Uterus (tissue), 4 donors: ENCODE measurements around the gene PALD1. TPM values are rescaled to one million over a fixed set of nuclear protein-coding genes. Genes with fewer than 3 reads are reported as not detected.
"Not testable (repeated sequence)": the region's sequence is repeated elsewhere in the genome, so short reads cannot be mapped to it uniquely, and the experiment has no call there.

Experiments
- DNase-seq, 2 donors: peaks; one replicate each; pipeline ENCODE4 v3.0.0-alpha.2; 2019 to 2020
- H3K27ac ChIP-seq, 2 donors: fragments of 200-600 bp; sonication (generic); 1 replicate in 1 of 2; 2 replicates in 1 of 2; pipeline ENCODE4 v1.5.1; 2016 to 2018
- H3K27me3 ChIP-seq, 2 donors: fragments of 200-600 bp; sonication (generic); one replicate each; pipeline ENCODE4 v1.5.1; 2018 to 2019; ENCODE audit warnings: control low read depth in 1 of 2
- H3K36me3 ChIP-seq, 2 donors: fragments of 200-600 bp; sonication (generic); one replicate each; pipeline ENCODE4 v1.5.1; 2019; ENCODE audit warnings: control low read depth in 1 of 2
- H3K4me1 ChIP-seq, 2 donors: fragments of 200-600 bp; sonication (generic); one replicate each; pipeline ENCODE4 v1.5.1; 2018 to 2019; ENCODE audit warnings: control low read depth in 1 of 2
- H3K4me3 ChIP-seq, 2 donors: fragments of 200-600 bp; sonication (generic); 1 replicate in 1 of 2; 2 replicates in 1 of 2; pipeline ENCODE4 v1.5.1; 2018 to 2019; ENCODE audit warnings: mild to moderate bottlenecking in 1 of 2
- H3K9me3 ChIP-seq, 2 donors: fragments of 200-600 bp; sonication (generic); one replicate each; pipeline ENCODE4 v1.5.1; 2019; ENCODE audit warnings: control low read depth in 1 of 2
- CTCF ChIP-seq, 4 experiments: fragments of 200-600 bp in 2 of 4; fragments of 450-650 bp in 2 of 4; sonication (generic) in 2 of 4; IDR thresholded peaks; one replicate each; pipeline ENCODE4 v1.5.1; 2016 to 2019; ENCODE audit warnings: antibody characterized with exemption in 4 of 4, mild to moderate bottlenecking in 2 of 4, moderate library complexity in 1 of 4
- POLR2A ChIP-seq, 2 donors: fragments of 450-650 bp; IDR thresholded peaks; one replicate each; pipeline ENCODE4 v1.6.1; 2016; ENCODE audit warnings: antibody characterized with exemption in 2 of 2, mild to moderate bottlenecking in 1 of 2, moderate library complexity in 1 of 2
- intact Hi-C: fragments of 100-400 bp; cut with DNase I; formaldehyde crosslinking; loops from one replicate; pipeline ENCODE4 v1.15.1; 2023; ENCODE audit warnings: low total_unique reads
- total RNA-seq, 4 donors: library from RNA; depleted of rRNA in 3 of 4; stranded (reverse); fragments of >200 nt in 3 of 4; gene quantifications; one replicate each; pipeline versions ENCODE4 v1.1.0 to v1.2.4, GENCODE V29; 2014 to 2023
- donor health status: DM: yes; HTN: yes; CAD: no.

The PALD1 gene
- total RNA-seq, 4 donors from 2014 or later = 1.8 to 21.6 (median 10.3) TPM

GRCh38 chr10:70604106-70604505, 125.5 kb downstream of the PALD1 start:
- TF ChIP-seq POLR2A (IDR thresholded peaks at IDR 0.05) (no peak), CTCF (IDR thresholded peaks at IDR 0.05) (no peak)
- no peak for DNase-seq
- Histone ChIP-seq H3K9me3 (no peaks in the 10 kb centered on the region), H3K27ac (no peak overlapping the region), H3K36me3 (no peaks in the 10 kb centered on the region), H3K27me3 (no peaks in the 10 kb centered on the region), H3K4me3 (no peak overlapping the region), H3K4me1 (no peaks in the 10 kb centered on the region)
- intact Hi-C loops = no loop called here

GRCh38 chr10:70605161-70605560, 126.6 kb downstream of the PALD1 start:
- no peaks in the 10 kb centered on the region for H3K4me1 ChIP-seq
- no peaks in the 10 kb centered on the region for H3K9me3 ChIP-seq
- DNase-seq = no peak
- no peak overlapping the region for H3K27ac ChIP-seq
- no peaks in the 10 kb centered on the region for H3K36me3 ChIP-seq
- no peak for TF ChIP-seq CTCF (IDR thresholded peaks at IDR 0.05)
- TF ChIP-seq POLR2A (IDR thresholded peaks at IDR 0.05) = no peak
- H3K4me3 ChIP-seq = no peak overlapping the region
- intact Hi-C loops = no loop called here
- H3K27me3 ChIP-seq = no peaks in the 10 kb centered on the region

- intact Hi-C loops = no loop called here
- no peak overlapping the region for H3K27ac ChIP-seq
- H3K4me1 ChIP-seq = no peaks in the 10 kb centered on the region
- H3K27me3 ChIP-seq = no peaks in the 10 kb centered on the region
- DNase-seq = no peak
- no peaks in the 10 kb centered on the region for H3K36me3 ChIP-seq
- H3K9me3 ChIP-seq = no peaks in the 10 kb centered on the region
- H3K4me3 ChIP-seq = no peak overlapping the region
- TF ChIP-seq CTCF (IDR thresholded peaks at IDR 0.05) (no peak), POLR2A (IDR thresholded peaks at IDR 0.05) (no peak)
Observed at GRCh38 chr10:70607936-70608335, 129.4 kb downstream of the PALD1 start.

- Histone ChIP-seq H3K27ac (no peak overlapping the region), H3K4me3 (no peak overlapping the region), H3K27me3 (no peaks in the 10 kb centered on the region), H3K9me3 (no peaks in the 10 kb centered on the region), H3K36me3 (no peaks in the 10 kb centered on the region), H3K4me1 (no peaks in the 10 kb centered on the region)
- intact Hi-C loops = no loop called here
- DNase-seq = no peak
- TF ChIP-seq CTCF (IDR thresholded peaks at IDR 0.05) (no peak), POLR2A (IDR thresholded peaks at IDR 0.05) (no peak)
Observed at GRCh38 chr10:70613941-70614340, 135.4 kb downstream of the PALD1 start.

GRCh38 chr10:70614364-70614763, 135.8 kb downstream of the PALD1 start:
- H3K9me3 ChIP-seq, H3K27me3 ChIP-seq, H3K4me1 ChIP-seq, H3K36me3 ChIP-seq, H3K27ac ChIP-seq, DNase-seq, intact Hi-C loops, H3K4me3 ChIP-seq: not testable (repeated sequence)

GRCh38 chr10:70615211-70615610, 136.6 kb downstream of the PALD1 start:
- Histone ChIP-seq H3K4me1 (no peaks in the 10 kb centered on the region), H3K9me3 (peaks cover 0 to 9% of the 10 kb centered on the region in 2 donors), H3K4me3 (no peak overlapping the region), H3K36me3 (no peaks in the 10 kb centered on the region), H3K27me3 (no peaks in the 10 kb centered on the region), H3K27ac (no peak overlapping the region)
- no peak for TF ChIP-seq CTCF (IDR thresholded peaks at IDR 0.05)
- intact Hi-C loops = no loop called here
- no peak for DNase-seq
